Activated CD8-positive, alpha-beta memory T cell treated with anti-CD3 and anti-CD28 coated beads, Interleukin-2, amount 10 ng/mL, durations not matched to agents 7 days and 5 days (primary cell): ENCODE results near the gene PHC2. TPM values are rescaled to one million over a fixed set of nuclear protein-coding genes. Genes with fewer than 3 reads are reported as not detected.

Experiments
- ATAC-seq: fragments of 150-1000 bp; cut with Tn5 transposase; one replicate; pipeline ENCODE4 v1.10.0; 2021; ENCODE audit warnings: moderate library complexity
- CTCF ChIA-PET: fragments of 350-600 bp; sonication (Branson Sonifier 250); formaldehyde crosslinking; loops from one replicate; lab custom pipeline; 2021; ENCODE audit warnings: antibody characterized with exemption; lab: Charles Lee
- DNase-seq: peaks from one replicate; pipeline ENCODE4 v3.0.0-alpha.2; 2020
- H3K27ac Mint-ChIP-seq: one replicate; pipeline ENCODE4 v1.8.0; 2021; ENCODE audit warnings: mild to moderate bottlenecking, mixed read lengths
- H3K27me3 Mint-ChIP-seq: one replicate; pipeline ENCODE4 v1.8.0; 2021; ENCODE audit warnings: mixed read lengths
- H3K36me3 Mint-ChIP-seq: one replicate; pipeline ENCODE4 v1.8.0; 2021; ENCODE audit warnings: mild to moderate bottlenecking, mixed read lengths
- H3K4me1 Mint-ChIP-seq: one replicate; pipeline ENCODE4 v1.8.0; 2021; ENCODE audit warnings: mixed read lengths
- H3K4me3 Mint-ChIP-seq: one replicate; pipeline ENCODE4 v1.8.0; 2021; ENCODE audit warnings: mild to moderate bottlenecking, moderate library complexity, mixed read lengths
- H3K9me3 Mint-ChIP-seq: one replicate; pipeline ENCODE4 v1.8.0; 2022; ENCODE audit warnings: low read depth, mixed read lengths
- total RNA-seq, 2 experiments: library from RNA; stranded (reverse); gene quantifications; one replicate each; pipeline ENCODE4 v1.2.3, GENCODE V29; 2021

Gene PHC2
- total RNA-seq, 2 experiments from 2014 or later = 36.4 to 43.0 TPM

DNA sequence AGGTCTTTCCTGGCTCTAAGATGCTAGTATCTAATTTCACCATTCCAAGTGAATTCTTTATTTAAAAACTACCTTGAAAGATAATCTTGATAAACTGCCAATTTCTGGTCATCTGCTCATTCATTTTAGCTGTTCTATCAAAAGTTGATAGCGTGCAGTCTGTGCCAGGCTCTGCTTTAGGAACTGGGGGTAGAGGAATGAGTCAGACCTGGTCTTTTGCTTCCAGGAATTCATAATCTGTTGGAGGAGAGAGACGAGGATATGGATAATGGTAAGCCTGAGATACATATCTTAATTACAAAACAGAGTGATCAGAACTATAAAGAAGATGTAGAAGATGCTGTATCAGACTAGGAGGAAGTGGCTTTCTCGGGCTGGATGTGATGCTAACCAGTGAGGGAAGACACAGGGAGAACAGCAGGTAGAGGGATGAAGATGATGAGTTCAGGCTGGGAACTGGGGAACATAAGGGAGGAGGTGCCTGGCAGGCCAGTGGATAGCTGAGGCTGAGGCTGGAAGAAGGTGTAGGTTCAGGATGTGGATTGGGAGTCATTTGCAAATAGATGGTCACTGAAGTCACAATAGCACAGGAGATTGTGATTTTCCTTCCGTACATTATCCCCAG, 12.3 kb upstream of the PHC2 start:
- DNase-seq (no peak), ATAC-seq (no peak)
- H3K4me1 Mint-ChIP-seq = peaks cover 35% of the 10 kb centered on the region
- H3K4me3 Mint-ChIP-seq = no peak overlapping the region
- peaks cover 55% of the 10 kb centered on the region for H3K27me3 Mint-ChIP-seq
- peaks cover 5% of the 10 kb centered on the region for H3K36me3 Mint-ChIP-seq
- CTCF ChIA-PET = interaction anchor here (0.5 kb wide), 1 partner anchor 44 kb away, joined by 3 read pairs; no protein-coding TSS in a partner anchor
- no peaks in the 10 kb centered on the region for H3K9me3 Mint-ChIP-seq
- H3K27ac Mint-ChIP-seq = no peak overlapping the region

DNA sequence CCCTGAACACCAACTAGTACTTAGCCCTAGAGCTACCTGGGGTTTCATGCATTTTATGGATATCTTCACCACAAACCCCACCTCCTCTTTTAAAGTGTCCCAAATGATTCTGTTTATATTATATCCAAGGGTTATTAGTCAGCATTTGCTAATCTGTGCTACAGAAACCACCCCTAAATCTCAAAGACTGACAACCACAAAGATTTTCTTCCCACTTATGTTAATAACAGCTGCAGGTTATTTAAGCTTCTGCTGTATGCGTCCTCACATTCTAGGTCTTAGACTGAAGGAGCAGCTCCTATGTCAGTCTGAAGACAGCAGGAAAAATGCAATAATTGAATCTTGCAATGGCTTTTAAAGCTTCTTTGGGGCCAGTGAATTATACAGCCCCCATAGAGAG, 11.2 kb upstream of the PHC2 start:
- no peak for ATAC-seq
- peaks cover 30% of the 10 kb centered on the region for H3K4me1 Mint-ChIP-seq
- H3K36me3 Mint-ChIP-seq = peaks cover 5% of the 10 kb centered on the region
- no peak overlapping the region for H3K4me3 Mint-ChIP-seq
- CTCF ChIA-PET = no interaction called here
- no peaks in the 10 kb centered on the region for H3K9me3 Mint-ChIP-seq
- H3K27me3 Mint-ChIP-seq = peaks cover 57% of the 10 kb centered on the region
- H3K27ac Mint-ChIP-seq = no peak overlapping the region
- DNase-seq = no peak

DNA sequence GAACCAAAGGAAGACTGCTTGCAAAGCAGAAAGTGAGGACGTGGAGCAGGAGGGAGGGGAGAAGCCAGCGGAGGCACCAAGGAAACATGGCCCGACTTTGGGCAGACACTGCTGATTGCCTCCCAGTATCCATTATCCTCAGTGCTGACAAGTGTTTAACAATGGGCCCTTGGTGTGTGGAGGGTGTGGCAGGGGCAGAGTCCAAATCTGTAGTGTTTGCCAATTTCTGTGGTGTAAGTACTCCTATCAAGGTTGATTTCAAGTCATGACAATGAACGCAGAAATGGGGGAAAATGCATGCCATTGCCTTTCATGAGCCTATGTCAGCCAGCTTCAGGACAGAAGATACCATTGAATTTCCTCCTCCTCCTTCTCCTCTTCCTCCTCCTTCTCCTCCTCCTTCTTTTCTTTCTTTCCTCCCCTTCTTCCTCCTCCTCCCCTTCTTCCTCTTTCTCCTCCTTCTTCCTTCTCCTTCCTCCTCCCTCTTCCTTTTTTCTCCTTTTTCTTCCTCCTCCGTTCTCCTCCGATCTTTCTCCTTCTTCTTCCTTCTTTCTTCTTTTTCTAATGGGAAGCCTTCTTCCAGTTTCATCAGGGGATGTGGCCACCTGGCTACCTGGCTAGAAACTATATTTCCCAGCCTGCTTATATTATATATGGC, 10.3 kb upstream of the PHC2 start:
- no peak overlapping the region for H3K27ac Mint-ChIP-seq
- no peaks in the 10 kb centered on the region for H3K9me3 Mint-ChIP-seq
- CTCF ChIA-PET = no interaction called here
- H3K27me3 Mint-ChIP-seq = peaks cover 64% of the 10 kb centered on the region
- H3K36me3 Mint-ChIP-seq = peaks cover under 1% of the 10 kb centered on the region
- ATAC-seq = no peak
- peaks cover 21% of the 10 kb centered on the region for H3K4me1 Mint-ChIP-seq
- no peak overlapping the region for H3K4me3 Mint-ChIP-seq
- DNase-seq = no peak

DNA sequence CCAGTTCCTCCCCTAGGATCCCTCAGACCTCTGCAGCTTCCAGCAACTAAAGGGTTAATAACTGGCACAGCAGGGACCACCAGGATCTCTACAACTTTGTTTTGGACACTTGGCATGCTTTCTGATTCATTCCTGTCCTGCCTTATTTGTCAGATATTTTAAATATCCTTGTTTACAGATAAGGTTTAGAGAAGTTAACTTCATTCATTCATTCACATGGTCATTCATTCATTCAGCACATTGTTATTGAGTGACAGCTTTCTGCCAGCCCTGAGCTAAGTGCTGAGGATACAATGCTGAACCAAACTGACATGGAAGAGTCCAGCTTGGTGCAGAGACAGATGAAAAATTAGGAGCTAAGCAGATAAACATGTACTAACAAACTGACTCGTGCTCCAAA, 8.8 kb upstream of the PHC2 start:
- no peak overlapping the region for H3K4me3 Mint-ChIP-seq
- H3K27ac Mint-ChIP-seq = no peak overlapping the region
- H3K4me1 Mint-ChIP-seq = peaks cover 6% of the 10 kb centered on the region
- ATAC-seq (no peak), DNase-seq (no peak)
- peaks cover 76% of the 10 kb centered on the region for H3K27me3 Mint-ChIP-seq
- H3K9me3 Mint-ChIP-seq = no peaks in the 10 kb centered on the region
- H3K36me3 Mint-ChIP-seq = no peaks in the 10 kb centered on the region
- CTCF ChIA-PET = interaction anchor here (1.2 to 1.3 kb wide), 2 partner anchors 15 to 31 kb away, joined by 3 to 5 read pairs; no protein-coding TSS in a partner anchor

DNA sequence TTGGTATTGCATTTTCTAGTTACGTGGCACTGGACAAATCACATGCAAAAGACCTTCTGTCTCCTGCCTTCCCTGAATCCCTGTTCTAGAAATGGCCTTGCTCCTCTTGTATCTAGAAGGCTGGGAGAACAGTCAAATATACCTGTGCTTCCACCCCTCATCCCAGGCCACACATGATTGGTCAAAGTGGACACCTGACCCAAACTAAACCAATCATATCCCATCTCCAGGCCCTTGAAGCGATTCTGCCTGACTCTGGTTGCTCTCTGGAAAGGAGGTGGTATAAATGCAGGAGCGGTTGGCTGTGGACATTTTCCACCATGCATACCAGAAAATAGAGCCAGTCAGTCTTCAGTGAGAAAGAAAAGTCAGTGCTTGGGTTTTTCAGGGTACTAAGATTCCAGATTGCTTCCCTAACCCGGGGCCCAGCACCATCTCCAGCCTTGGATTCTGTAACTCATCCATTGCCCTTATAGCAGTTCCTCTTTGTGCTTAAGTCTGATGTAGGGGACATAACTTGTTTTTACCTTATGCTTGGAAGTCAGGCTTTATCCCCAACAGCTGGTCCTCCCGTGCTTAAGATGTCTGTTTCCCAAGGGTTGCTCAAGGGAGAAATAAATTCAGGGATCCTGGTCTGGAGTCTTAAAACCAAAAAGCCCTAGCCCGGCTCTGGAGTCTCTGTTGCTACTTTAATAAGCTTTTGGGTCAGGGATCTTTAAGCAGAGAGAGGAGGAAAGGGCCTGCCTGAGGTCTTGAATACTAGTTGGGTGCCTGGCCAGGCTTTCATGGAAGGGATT, 7.7 kb upstream of the PHC2 start:
- Mint-ChIP-seq H3K4me1 (peaks cover 9% of the 10 kb centered on the region), H3K9me3 (no peaks in the 10 kb centered on the region), H3K4me3 (no peak overlapping the region), H3K27ac (no peak overlapping the region), H3K27me3 (peaks cover 83% of the 10 kb centered on the region), H3K36me3 (no peaks in the 10 kb centered on the region)
- ATAC-seq (no peak), DNase-seq (peak; percentile 19)
- CTCF ChIA-PET = interaction anchor here (0.8 kb wide), 1 partner anchor 32 kb away, joined by 3 read pairs; no protein-coding TSS in a partner anchor

DNA sequence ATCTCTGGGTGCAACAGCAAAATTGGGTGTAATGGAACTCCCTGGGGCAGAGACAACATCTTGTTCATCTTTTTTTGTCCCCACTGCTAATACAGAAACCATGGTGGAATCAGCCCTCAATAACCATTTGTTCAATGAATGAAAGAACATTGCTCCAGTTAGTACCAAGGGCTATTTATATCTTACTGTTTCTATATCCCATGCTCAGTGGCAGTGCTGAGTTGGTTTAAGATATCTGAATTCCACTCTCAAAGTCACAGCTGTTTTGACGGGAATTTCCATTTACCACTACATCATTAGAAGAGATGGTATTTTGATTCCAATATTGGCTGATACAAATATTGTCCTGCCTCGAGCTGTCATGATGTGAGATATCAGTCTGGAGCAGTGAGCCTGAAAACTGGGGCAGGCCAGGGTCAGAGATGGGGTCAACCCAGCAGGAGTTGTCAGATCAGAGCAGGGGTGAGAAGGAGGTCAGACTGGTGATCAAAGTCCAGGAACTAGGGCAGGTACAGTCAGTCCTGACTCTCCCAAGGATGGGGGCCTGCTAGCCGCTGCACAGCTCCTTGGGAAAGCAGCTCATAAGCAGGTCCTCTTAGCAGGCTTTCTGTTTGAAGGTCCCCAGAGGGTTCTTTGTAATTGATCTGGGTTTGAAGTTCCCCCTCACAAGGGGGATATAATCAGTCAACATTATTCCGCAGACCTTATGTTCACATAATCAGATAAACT, 5.8 kb upstream of the PHC2 start:
- Mint-ChIP-seq H3K4me3 (no peak overlapping the region), H3K27me3 (peaks cover 79% of the 10 kb centered on the region), H3K9me3 (no peaks in the 10 kb centered on the region), H3K27ac (no peak overlapping the region), H3K4me1 (peaks cover 3% of the 10 kb centered on the region), H3K36me3 (no peaks in the 10 kb centered on the region)
- no peak for DNase-seq
- CTCF ChIA-PET = interaction anchor here (1.2 kb wide), 1 partner anchor 37 kb away, joined by 3 read pairs; no protein-coding TSS in a partner anchor
- no peak for ATAC-seq

DNA sequence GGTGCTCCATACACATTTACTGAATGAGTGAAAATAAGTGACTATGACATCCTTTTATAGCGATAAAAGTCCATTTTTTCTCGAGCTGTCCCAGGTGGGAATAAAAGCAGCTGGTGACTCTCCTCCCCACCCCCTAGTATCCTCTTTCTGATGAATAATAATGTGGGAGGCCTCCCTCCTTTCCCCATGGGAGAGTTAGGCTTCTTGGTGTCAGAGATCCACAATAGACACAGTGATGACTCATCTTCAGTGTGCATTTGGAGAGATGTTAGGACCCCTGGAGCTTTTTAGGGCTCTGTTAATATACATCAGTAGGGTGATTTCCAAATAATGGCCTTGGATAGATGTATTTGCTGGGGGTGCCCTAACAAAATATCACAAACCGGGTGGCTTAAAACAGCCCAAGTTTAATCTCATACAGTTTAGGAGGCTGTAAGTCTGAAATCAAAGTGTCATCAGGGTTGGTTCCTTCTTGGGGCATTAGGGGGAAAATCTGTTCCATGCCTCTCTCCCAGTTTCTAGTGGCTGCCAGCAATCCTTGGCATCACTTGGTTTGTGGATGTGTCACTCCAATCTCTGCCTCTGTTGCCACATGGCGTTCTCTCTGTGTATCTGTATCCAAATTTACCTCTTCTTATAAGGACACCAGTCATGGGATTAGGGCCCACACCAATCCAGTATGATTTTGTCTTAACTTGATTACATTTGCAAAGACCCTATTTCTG, 4.4 kb upstream of the PHC2 start:
- Mint-ChIP-seq H3K4me3 (no peak overlapping the region), H3K4me1 (peaks cover 5% of the 10 kb centered on the region), H3K27me3 (peaks cover 72% of the 10 kb centered on the region), H3K9me3 (no peaks in the 10 kb centered on the region), H3K36me3 (no peaks in the 10 kb centered on the region), H3K27ac (no peak overlapping the region)
- no peak for DNase-seq
- no peak for ATAC-seq
- CTCF ChIA-PET = no interaction called here

DNA sequence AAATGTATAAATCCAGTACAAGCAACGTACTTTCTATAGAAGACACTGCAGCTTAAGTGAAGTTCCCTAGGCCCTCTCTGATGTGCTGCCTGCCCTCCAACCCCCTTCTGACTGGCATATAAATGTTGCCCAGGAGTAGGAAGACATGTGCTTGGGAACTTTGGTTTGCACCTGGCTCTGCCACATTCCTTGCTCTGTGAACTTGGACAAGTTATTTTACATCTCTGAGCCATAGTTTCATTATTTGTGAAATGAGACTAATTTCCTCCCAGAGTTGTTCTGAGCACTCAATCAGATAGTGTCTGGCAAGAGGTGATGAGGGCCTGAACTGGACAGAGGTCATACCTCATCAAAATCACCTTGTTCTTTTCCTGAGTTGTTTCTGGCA, 3.5 kb upstream of the PHC2 start:
- no peak for ATAC-seq
- Mint-ChIP-seq H3K9me3 (no peaks in the 10 kb centered on the region), H3K27me3 (peaks cover 63% of the 10 kb centered on the region), H3K36me3 (no peaks in the 10 kb centered on the region), H3K4me3 (no peak overlapping the region), H3K27ac (no peak overlapping the region), H3K4me1 (peaks cover 6% of the 10 kb centered on the region)
- DNase-seq = no peak
- CTCF ChIA-PET = no interaction called here

DNA sequence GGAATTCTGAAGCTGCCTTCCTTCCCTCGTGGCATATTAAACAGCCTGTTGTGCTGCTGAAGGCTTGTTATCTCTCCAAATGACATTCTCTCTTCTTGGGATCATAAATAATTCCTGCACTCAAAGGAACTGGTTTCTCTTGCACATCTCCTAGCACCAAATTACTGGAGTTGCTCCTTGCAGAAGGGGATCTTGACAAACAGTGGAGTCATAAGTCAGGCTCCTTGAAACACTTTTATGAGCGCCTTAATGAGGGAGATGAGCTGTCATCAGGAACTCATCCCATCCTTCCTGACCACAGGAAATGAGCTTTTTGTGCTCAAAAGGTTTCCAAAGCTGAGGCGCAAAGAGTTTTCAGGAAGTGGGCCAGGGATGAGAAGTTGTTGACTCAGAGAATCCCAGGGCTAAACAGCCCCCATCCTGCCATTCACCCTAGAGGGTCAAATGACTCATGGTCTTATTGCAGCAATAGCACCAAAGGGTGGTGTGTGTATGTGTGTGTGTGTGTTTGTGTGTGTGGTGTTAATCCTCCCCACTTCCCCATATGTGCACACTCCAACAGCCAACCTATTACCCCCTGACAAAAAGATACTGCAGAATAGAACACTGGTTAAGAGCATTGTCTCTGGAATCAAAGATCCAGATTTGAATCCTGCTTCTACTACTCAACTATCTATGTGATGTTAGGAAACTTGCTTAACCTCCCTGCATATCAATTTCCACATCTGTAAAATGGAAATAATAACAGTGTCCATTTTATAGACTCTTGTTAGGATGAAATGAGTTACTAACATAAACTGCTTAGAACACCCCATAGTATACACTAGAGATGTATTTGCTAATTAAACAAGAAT, 2.8 kb upstream of the PHC2 start:
- Mint-ChIP-seq H3K4me3 (no peak overlapping the region), H3K27ac (no peak overlapping the region), H3K36me3 (no peaks in the 10 kb centered on the region), H3K4me1 (peaks cover 6% of the 10 kb centered on the region), H3K27me3 (peaks cover 57% of the 10 kb centered on the region), H3K9me3 (no peaks in the 10 kb centered on the region)
- CTCF ChIA-PET = interaction anchor here (1.1 kb wide), 1 partner anchor 11 kb away, joined by 3 read pairs; no protein-coding TSS in a partner anchor
- DNase-seq (no peak), ATAC-seq (no peak)

DNA sequence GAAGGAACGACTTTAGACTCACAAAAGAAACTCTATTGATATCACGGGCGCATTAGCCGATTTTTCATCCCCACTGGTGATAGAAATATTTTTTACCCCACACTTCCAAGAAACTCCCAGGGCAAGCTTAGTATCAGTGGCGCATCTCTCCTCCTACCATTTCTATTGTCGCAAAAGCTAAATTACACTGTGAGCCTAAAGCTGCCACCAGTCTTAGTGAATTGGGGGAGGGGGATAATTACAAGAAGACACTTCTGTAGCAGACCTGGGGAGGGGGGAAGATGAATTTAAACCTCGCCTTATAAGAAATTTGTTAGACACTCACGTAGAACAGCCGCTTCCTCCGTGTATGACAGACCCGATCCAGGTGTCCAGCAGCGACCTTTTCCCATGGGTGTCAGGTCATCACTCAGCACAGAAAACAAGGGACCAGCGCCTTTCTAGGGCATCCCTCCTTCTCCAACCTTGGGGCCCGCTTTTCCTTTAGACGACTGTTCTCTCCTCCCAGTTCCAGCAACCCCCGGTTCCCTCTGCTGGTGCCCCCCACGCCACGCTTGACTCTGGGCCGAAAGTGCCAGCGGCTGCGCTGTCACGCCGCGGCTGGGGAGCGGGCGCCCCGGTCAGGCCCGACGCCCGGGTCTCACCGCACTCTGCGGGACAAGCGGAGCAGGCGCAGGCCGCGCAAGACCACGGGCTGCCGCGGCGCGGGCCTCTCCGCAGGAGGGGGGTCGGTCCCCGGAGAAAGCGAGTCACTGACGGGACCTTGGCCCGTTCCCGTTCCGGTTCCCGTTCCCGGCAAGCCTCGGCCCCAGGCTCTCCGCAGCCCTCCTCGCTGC, 821 bp downstream of the PHC2 start:
- no peak for DNase-seq
- H3K4me3 Mint-ChIP-seq = no peak overlapping the region
- peaks cover 12% of the 10 kb centered on the region for H3K4me1 Mint-ChIP-seq
- H3K27ac Mint-ChIP-seq = no peak overlapping the region
- no peaks in the 10 kb centered on the region for H3K36me3 Mint-ChIP-seq
- H3K27me3 Mint-ChIP-seq = peaks cover 40% of the 10 kb centered on the region
- H3K9me3 Mint-ChIP-seq = no peaks in the 10 kb centered on the region
- CTCF ChIA-PET = interaction anchor here (1.0 kb wide), 1 partner anchor 12 kb away, joined by 3 read pairs; no protein-coding TSS in a partner anchor
- peak; percentile 6 for ATAC-seq

DNA sequence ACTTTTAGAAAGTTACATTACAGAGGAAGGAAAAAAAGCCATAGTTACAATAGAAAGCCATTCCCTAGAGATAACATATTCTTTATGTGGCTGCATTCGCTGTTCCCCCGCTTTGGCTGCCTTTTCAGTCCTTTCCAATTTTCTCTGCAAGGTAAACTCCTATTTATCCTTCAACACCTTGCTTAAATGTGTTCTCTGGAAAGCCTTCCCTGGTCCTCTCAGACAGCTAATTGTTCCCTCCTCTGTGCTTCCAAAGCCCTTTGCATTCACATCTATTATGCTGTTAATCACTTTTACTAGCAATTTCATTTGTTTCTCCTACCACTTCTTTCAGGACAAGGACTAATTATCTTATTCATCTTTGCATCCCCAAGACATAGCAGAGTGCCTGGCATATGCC, 1.6 kb downstream of the PHC2 start:
- ATAC-seq (no peak), DNase-seq (no peak)
- H3K9me3 Mint-ChIP-seq = no peaks in the 10 kb centered on the region
- H3K27me3 Mint-ChIP-seq = peaks cover 33% of the 10 kb centered on the region
- H3K27ac Mint-ChIP-seq = no peak overlapping the region
- no peak overlapping the region for H3K4me3 Mint-ChIP-seq
- CTCF ChIA-PET = no interaction called here
- no peaks in the 10 kb centered on the region for H3K36me3 Mint-ChIP-seq
- peaks cover 12% of the 10 kb centered on the region for H3K4me1 Mint-ChIP-seq
